Activated naive CD8-positive, alpha-beta T cell (primary cell): ENCODE data around the gene MRS2.
A peak's percentile ranks its signal among the peaks of the same experiment; 100 is the strongest.
"Not testable (repeated sequence)": the region's sequence is repeated elsewhere in the genome, so short reads cannot be mapped to it uniquely, and the experiment has no call there.

ENCODE experiments used
- H3K27ac Mint-ChIP-seq: one replicate; pipeline ENCODE4 v1.8.0; 2021; ENCODE audit warnings: mixed read lengths
- H3K27me3 Mint-ChIP-seq: one replicate; pipeline ENCODE4 v1.8.0; 2021; ENCODE audit warnings: mixed read lengths
- H3K36me3 Mint-ChIP-seq: one replicate; pipeline ENCODE4 v1.8.0; 2021; ENCODE audit warnings: mixed read lengths
- H3K4me1 Mint-ChIP-seq: one replicate; pipeline ENCODE4 v1.8.0; 2021; ENCODE audit warnings: low read depth, mixed read lengths
- H3K4me3 Mint-ChIP-seq: one replicate; pipeline ENCODE4 v1.8.0; 2021; ENCODE audit warnings: mild to moderate bottlenecking, mixed read lengths
- H3K9me3 Mint-ChIP-seq: one replicate; pipeline ENCODE4 v1.8.0; 2021; ENCODE audit warnings: low read depth, mixed read lengths

Gene MRS2, protein sequence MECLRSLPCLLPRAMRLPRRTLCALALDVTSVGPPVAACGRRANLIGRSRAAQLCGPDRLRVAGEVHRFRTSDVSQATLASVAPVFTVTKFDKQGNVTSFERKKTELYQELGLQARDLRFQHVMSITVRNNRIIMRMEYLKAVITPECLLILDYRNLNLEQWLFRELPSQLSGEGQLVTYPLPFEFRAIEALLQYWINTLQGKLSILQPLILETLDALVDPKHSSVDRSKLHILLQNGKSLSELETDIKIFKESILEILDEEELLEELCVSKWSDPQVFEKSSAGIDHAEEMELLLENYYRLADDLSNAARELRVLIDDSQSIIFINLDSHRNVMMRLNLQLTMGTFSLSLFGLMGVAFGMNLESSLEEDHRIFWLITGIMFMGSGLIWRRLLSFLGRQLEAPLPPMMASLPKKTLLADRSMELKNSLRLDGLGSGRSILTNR

DNA sequence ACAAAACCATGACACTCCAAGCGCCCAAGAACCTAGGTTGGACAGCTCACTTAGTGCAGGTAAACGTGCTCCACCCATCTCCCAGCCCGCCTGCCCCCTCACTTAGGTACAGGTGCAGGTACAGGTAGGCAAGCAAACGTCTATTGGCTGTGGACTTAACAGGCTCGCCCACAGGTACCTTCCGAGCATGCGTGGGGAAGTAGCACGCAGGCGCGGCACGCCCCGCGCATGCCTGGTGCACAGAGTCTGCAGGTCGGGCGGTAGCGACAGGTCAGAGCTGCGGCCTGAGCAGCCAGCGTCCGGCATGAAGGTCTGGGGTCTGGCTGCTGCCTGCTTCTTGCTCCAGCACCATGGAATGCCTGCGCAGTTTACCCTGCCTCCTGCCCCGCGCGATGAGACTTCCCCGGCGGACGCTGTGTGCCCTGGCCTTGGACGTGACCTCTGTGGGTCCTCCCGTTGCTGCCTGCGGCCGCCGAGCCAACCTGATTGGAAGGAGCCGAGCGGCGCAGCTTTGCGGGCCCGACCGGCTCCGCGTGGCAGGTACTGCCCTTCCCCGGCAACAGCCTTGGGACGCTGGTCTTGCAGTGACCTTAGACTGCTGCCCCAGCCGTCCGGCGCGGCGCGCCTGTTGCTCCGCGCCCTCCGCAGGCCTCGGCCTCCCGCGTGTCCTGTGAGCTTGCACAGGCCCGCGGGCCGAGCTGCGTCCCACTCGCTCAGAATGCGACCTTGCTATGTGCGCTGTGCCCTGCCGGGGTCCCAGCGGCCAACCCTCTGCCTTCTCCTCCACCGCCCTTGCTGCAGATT lies at the start of gene MRS2:
Gene MRS2, plus strand, starts transcription at position 240 of the 804 bp plus-strand sequence. Its CDS starts 111 bp downstream, at position 351.
- Mint-ChIP-seq H3K4me3 (peak within 1 kb of the TSS; percentile 99), H3K4me1 (peaks cover 21% of the 10 kb centered on the region), H3K27me3 (peaks cover 16% of the 10 kb centered on the region), H3K36me3 (no peaks in the 10 kb centered on the region), H3K27ac (peak within 1 kb of the TSS; percentile 87), H3K9me3 (no peaks in the 10 kb centered on the region)

DNA sequence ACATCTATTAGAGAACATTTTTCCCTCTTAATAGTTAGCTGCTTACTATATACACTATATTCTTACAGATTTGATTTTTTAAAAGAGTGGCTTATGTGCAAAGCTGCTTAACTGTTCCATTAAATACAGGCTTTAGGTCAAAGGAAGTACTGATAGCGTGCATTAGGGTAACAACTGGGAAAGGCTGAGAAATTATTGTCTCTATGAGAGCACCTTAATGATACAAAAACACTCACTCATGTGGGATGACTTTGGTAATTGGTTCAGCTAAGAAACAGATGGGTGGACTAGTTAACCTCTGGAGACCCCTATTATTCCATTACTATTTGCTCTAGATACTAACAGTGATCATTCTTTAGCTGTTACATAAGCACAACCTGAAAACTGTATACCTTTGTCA lies 48.9 kb upstream of the MRS2 start:
- Mint-ChIP-seq H3K27me3 (peaks cover 8% of the 10 kb centered on the region), H3K4me1 (peaks cover 10% of the 10 kb centered on the region), H3K36me3 (no peaks in the 10 kb centered on the region), H3K4me3 (no peak overlapping the region), H3K9me3 (no peaks in the 10 kb centered on the region), H3K27ac (no peak overlapping the region)

DNA sequence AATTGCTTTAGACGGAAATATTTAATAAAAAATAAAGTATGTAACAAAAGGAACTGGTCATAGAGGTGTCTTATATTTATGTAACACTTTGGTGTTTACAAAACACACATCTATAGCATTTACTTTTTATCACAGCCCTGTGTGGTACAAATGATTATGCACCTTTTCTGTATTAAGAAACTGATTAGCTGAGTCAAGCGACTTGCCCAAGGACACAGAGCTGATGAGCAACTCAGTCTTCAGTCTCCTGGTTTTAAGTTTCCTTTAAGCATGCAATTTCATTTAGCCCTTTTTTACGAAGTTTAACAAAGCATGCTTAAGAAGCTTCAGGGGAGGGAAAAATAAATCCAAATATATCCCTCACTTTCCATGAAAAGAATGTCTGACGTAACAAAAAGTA lies 47.3 kb upstream of the MRS2 start:
- Mint-ChIP-seq H3K36me3 (no peaks in the 10 kb centered on the region), H3K4me3 (no peak overlapping the region), H3K9me3 (no peaks in the 10 kb centered on the region), H3K27me3 (peaks cover 6% of the 10 kb centered on the region), H3K27ac (no peak overlapping the region), H3K4me1 (peaks cover 18% of the 10 kb centered on the region)

DNA sequence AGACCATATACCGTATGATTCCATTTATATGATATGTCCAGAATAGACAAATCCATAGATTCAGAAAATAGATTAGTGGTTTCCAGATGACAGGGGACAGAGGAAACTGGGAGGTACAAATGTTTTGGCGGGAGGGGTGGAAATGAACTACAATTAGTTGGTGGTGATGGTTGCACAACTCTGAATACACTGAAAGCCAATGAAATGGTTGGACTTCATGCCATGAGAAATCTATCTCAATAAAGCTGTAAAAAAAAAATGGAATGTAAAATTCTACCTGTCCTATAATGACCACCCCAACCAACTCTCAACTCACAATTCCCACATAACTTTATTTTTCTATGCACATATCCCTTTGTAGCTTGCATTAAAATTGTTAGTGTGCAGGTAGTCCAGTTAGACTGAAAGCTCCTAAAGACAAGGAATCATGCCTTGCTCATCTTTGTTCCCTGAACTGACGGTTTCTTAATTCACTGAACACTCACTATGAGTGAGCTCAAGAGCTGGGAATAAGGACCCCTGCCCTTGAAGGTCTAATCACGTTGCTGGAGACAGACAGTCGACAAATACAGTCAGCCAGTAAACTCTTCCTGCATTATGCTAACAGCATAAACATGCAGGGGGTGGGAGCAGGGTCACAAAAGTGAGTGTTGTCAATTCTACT lies 46.3 kb upstream of the MRS2 start:
- Mint-ChIP-seq H3K36me3 (no peaks in the 10 kb centered on the region), H3K27ac (no peak overlapping the region), H3K4me3 (peak overlapping the region; percentile 56), H3K9me3 (no peaks in the 10 kb centered on the region), H3K27me3 (peaks cover under 1% of the 10 kb centered on the region), H3K4me1 (peaks cover 22% of the 10 kb centered on the region)

GRCh38 chr6:24357336-24358218 lies 45.2 kb upstream of the MRS2 start, which contains the start of gene DCDC2:
TSS of gene DCDC2 (minus strand) at chr6:24358059. CDS start at chr6:24357750, 309 bp downstream.
- no peaks in the 10 kb centered on the region for H3K27me3 Mint-ChIP-seq
- no peaks in the 10 kb centered on the region for H3K9me3 Mint-ChIP-seq
- H3K27ac Mint-ChIP-seq: no peak within 1 kb of the TSS
- H3K4me1 Mint-ChIP-seq: peaks cover 22% of the 10 kb centered on the region
- H3K4me3 Mint-ChIP-seq: peak within 1 kb of the TSS; percentile 85
- no peaks in the 10 kb centered on the region for H3K36me3 Mint-ChIP-seq

- no peaks in the 10 kb centered on the region for H3K36me3 Mint-ChIP-seq
- peaks cover 4% of the 10 kb centered on the region for H3K27me3 Mint-ChIP-seq
- peaks cover 22% of the 10 kb centered on the region for H3K4me1 Mint-ChIP-seq
- H3K4me3 Mint-ChIP-seq: peak overlapping the region; percentile 85
- no peaks in the 10 kb centered on the region for H3K9me3 Mint-ChIP-seq
- no peak overlapping the region for H3K27ac Mint-ChIP-seq
Observed at GRCh38 chr6:24358219-24358821, 44.4 kb upstream of the MRS2 start.

DNA sequence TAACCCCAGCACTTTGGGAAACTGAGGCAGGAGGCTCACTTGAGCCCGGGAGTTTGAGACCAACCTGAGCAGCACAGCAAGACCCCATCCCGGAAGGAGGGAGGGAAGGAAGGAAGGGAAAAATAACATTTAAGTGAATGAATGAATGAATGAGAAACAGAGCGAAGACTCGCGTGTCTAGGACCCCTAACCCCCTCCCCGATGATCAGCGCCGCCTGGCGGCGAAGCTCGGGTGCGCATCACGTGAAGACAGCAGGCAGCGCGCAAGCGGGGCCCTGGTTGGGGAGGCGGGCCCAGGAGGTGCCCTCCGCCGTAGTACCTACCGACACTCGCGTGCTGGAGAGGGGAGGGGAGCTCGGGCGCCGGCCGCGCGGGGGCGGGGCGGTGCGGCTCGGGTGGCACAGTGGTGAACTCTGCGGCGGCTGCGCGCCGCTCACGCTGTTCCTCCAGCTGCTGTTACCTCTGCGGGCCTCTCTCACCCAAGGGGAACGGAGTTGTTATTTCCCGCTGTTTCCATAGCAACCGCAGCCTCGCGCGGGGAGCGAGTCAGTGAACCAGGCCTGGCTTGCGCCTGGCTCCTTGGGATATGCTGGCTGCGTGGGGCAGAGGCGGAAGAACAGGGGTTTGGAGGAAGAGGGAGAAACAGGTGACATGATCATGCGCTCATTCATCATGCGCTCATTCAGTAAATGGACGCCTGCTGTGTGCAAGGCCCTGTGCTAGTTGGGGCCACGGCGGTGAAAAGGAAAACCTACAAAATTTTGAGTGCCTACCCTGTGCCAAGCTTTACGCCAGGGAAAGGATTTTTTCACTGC lies 42.9 kb upstream of the MRS2 start:
- peaks cover 10% of the 10 kb centered on the region for H3K27me3 Mint-ChIP-seq
- peaks cover 22% of the 10 kb centered on the region for H3K4me1 Mint-ChIP-seq
- no peaks in the 10 kb centered on the region for H3K36me3 Mint-ChIP-seq
- peak overlapping the region; percentile 81 for H3K4me3 Mint-ChIP-seq
- no peaks in the 10 kb centered on the region for H3K9me3 Mint-ChIP-seq
- H3K27ac Mint-ChIP-seq: no peak overlapping the region

GRCh38 chr6:24362363-24362762 lies 40.4 kb upstream of the MRS2 start:
- H3K4me3 Mint-ChIP-seq, H3K27ac Mint-ChIP-seq, H3K36me3 Mint-ChIP-seq, H3K9me3 Mint-ChIP-seq: not testable (repeated sequence)
- H3K27me3 Mint-ChIP-seq: peaks cover 12% of the 10 kb centered on the region
- H3K4me1 Mint-ChIP-seq: peaks cover 20% of the 10 kb centered on the region

GRCh38 chr6:24365103-24365633 lies 37.6 kb upstream of the MRS2 start:
- peaks cover 16% of the 10 kb centered on the region for H3K27me3 Mint-ChIP-seq
- H3K27ac Mint-ChIP-seq, H3K9me3 Mint-ChIP-seq, H3K4me1 Mint-ChIP-seq, H3K36me3 Mint-ChIP-seq, H3K4me3 Mint-ChIP-seq: not testable (repeated sequence)

DNA sequence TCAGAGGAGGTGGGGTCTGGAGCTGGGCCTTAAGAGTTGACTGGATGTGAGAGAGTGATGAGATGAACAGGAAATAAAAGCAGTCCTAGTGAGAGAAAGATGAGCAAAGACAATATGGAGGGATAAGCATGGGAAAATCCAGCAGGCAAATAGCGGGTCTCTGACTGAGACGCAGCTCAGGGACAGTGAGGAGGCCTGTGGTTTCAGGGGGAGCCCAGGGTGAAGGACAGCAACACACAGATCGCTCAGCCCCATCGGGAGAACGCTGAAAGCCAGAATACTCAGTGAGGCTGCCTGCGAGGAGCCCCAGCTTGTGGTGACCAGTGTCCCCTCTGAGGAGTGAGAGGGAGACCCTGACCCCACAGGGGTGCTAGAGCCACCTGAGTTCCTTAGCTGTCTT lies 28.1 kb upstream of the MRS2 start:
- Mint-ChIP-seq H3K27ac (no peak overlapping the region), H3K4me3 (no peak overlapping the region), H3K4me1 (no peaks in the 10 kb centered on the region), H3K9me3 (no peaks in the 10 kb centered on the region), H3K27me3 (peaks cover 4% of the 10 kb centered on the region), H3K36me3 (no peaks in the 10 kb centered on the region)

DNA sequence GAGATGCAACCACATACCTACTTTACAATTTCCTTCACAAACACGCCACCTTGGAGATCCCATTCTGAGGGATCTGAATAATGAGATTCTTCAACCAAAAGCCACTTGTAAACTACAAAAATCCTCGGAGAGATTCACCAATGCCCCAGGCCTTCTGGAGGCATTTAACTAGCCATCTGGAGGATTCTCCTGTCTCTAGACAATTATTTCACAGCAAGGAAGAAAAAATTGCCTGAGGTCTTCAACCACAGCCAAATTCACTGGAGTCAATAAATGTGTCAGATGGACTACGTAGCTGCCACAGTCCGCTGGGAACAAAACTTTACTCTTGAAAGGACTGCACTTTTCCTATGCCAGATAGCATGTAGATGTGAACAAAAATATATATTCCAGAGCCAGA lies 25.9 kb upstream of the MRS2 start:
- H3K36me3 Mint-ChIP-seq: no peaks in the 10 kb centered on the region
- peaks cover 3% of the 10 kb centered on the region for H3K27me3 Mint-ChIP-seq
- no peak overlapping the region for H3K4me3 Mint-ChIP-seq
- no peaks in the 10 kb centered on the region for H3K9me3 Mint-ChIP-seq
- H3K4me1 Mint-ChIP-seq: no peaks in the 10 kb centered on the region
- H3K27ac Mint-ChIP-seq: no peak overlapping the region

GRCh38 chr6:24378473-24379097 lies 24.2 kb upstream of the MRS2 start:
- Mint-ChIP-seq H3K36me3 (no peaks in the 10 kb centered on the region), H3K27me3 (peaks cover 3% of the 10 kb centered on the region), H3K4me3 (no peak overlapping the region), H3K9me3 (no peaks in the 10 kb centered on the region), H3K4me1 (no peaks in the 10 kb centered on the region), H3K27ac (no peak overlapping the region)
